ENCODE measurements around the gene GIPR. TPM values are rescaled to one million over a fixed set of nuclear protein-coding genes. Genes with fewer than 3 reads are reported as not detected.

The GIPR gene
- total and polyA plus RNA-seq, 9 donors, result 0.02 to 1.6 (median 0.32) TPM; not detected in 3

GRCh38 chr19:45629704-45630103 is 38.3 kb upstream of the GIPR start:
- Histone ChIP-seq H3K4me3 (no peak overlapping the region), H3K27ac (no peak overlapping the region), H3K9me3 (no peaks in the 10 kb centered on the region), H3K27me3 (no peaks in the 10 kb centered on the region), H3K36me3 (no peaks in the 10 kb centered on the region), H3K4me1 (ENCODE audit: insufficient read depth) (no peaks in the 10 kb centered on the region)
- intact Hi-C loops (cut with DNase I), result no loop called here
- no peak for TF ChIP-seq EP300 (IDR thresholded peaks at IDR 0.05)
- TF ChIP-seq POLR2A (IDR thresholded peaks at IDR 0.05), result no peak
- no peak for TF ChIP-seq CTCF (IDR thresholded peaks at IDR 0.05)
- DNase-seq, result no peak
- 88 to 89% (median 89%) methylated on average over 4 of the region's 4 CpGs for WGBS, 3 donors

DNA sequence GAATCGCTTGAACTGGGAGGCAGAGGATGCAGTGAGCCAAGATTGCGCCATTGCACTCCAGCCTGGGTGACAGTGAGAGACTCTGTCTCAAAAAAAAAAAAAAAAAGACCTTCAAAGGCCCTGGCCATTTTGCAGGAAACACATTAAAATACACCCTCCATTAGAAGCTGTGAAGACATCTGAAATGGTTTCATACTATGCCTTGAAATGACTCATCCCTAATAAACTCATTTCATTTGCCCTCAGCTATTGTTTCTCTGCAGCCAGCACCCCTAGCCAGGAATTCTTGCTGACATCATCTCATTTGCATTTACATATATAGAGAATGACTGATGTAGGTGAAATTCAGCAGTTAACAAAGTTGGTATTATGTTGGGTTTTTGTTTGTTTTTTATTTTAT is 37.6 kb upstream of the GIPR start:
- TF ChIP-seq POLR2A (IDR thresholded peaks at IDR 0.05) (no peak), CTCF (IDR thresholded peaks at IDR 0.05) (no peak), EP300 (IDR thresholded peaks at IDR 0.05) (no peak)
- WGBS, 3 donors, result 88 to 97% (median 93%) methylated on average over 2 of the region's 2 CpGs
- H3K9me3 ChIP-seq, result no peaks in the 10 kb centered on the region
- H3K4me1 ChIP-seq (ENCODE audit: insufficient read depth), result no peaks in the 10 kb centered on the region
- DNase-seq, result no peak
- intact Hi-C loops (cut with DNase I), result no loop called here
- H3K36me3 ChIP-seq, result no peaks in the 10 kb centered on the region
- H3K27me3 ChIP-seq, result no peaks in the 10 kb centered on the region
- no peak overlapping the region for H3K27ac ChIP-seq
- no peak overlapping the region for H3K4me3 ChIP-seq

DNA sequence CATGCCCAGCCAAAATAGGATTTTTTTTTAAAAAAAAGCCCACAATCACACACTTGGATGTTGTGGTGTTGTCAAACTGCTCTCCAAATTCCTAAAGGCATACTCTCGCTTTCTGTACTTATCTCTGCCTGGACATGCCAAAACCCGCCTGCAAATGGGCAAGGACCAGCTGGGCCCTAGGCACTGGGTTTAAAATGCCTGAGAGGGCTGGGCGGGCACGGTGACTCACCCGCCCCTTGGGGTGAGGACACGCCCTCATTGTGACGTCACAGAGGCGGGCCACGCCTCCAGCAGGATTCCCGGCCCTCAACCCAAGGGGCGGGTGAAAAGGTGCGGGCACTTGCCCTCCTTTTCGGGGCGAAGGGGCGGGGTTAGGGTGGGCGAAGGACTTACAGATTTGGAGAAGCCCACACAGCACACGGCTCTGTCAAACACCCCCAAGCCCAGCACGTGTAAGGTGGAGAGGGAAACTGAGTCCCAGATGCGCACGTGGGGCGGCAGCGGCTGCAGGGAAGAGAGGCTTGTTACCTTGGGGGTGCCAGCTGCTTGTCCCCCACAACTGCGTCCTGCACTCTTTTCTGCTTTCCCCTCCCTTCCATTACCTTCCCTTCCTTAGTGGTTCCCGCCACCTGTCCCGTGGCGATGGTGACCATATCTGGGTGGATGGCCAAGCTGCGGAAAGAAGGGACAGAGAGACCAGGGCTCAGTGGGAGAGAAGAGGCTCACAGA is 35.4 kb upstream of the GIPR start:
- 43 to 68% (median 46%) methylated on average over 14 to 27 of the region's 27 CpGs for WGBS, 3 donors
- H3K4me3 ChIP-seq, result no peak overlapping the region
- DNase-seq, result peak; percentile 26 to 75 (median 49)
- no peaks in the 10 kb centered on the region for H3K4me1 ChIP-seq (ENCODE audit: insufficient read depth)
- TF ChIP-seq POLR2A (IDR thresholded peaks at IDR 0.05), result no peak
- TF ChIP-seq CTCF (IDR thresholded peaks at IDR 0.05), result no peak
- TF ChIP-seq EP300 (IDR thresholded peaks at IDR 0.05), result no peak
- intact Hi-C loops (cut with DNase I), result no loop called here
- no peaks in the 10 kb centered on the region for H3K9me3 ChIP-seq
- no peak overlapping the region for H3K27ac ChIP-seq
- H3K36me3 ChIP-seq, result no peaks in the 10 kb centered on the region
- H3K27me3 ChIP-seq, result no peaks in the 10 kb centered on the region

DNA sequence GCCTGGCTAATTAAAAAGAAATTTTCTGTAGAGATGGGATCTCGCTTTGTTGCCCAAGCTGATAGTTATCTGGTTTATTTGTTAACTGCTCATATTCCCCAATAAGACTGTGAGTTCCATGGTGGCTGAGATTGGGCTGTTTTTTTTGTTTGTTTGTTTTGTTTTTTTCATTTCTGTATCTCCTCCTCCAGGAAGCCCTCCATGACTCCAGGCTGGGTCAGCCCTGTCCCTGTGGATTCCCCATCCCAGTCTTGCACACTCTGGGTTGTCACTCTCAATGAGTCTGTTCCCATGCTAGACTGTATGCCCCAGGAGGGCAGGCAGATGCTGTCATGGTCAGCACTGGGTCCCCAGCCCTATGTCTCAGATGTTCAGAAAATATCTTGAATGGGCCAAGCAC is 31.7 kb upstream of the GIPR start:
- H3K27ac ChIP-seq, result no peak overlapping the region
- H3K4me1 ChIP-seq (ENCODE audit: insufficient read depth), result no peaks in the 10 kb centered on the region

More for the DNA sequence above, 31.7 kb upstream of the GIPR start:
- 96 to 100% (median 97%) methylated on average over 1 of the region's 1 CpG for WGBS, 3 donors
- intact Hi-C loops (cut with DNase I), result no loop called here
- no peak for DNase-seq
- Histone ChIP-seq H3K9me3 (no peaks in the 10 kb centered on the region), H3K36me3 (no peaks in the 10 kb centered on the region), H3K4me3 (no peak overlapping the region), H3K27me3 (no peaks in the 10 kb centered on the region)
- TF ChIP-seq POLR2A (IDR thresholded peaks at IDR 0.05) (no peak), EP300 (IDR thresholded peaks at IDR 0.05) (no peak), CTCF (IDR thresholded peaks at IDR 0.05) (no peak)

Data from ovary (tissue), 9 donors.